K562 (cell line): ENCODE data around the gene ABCG5. TPM values are rescaled to one million over a fixed set of nuclear protein-coding genes. Genes with fewer than 3 reads are reported as not detected.

Source experiments
- ATAC-seq: fragments of 200-7000 bp; cut with Tn5 transposase; 3 replicates; pipeline ENCODE4 v1.9.1; 2020; ENCODE audit warnings: moderate library complexity
- BruUV-seq: library from RNA; stranded (reverse); fragments of 400-500 nt; replicated peaks from 2 replicates; lab custom pipeline; 2021; lab: Mats Ljungman, UMichigan
- CTCF ChIA-PET: fragments of 300-600 bp; formaldehyde crosslinking; extraction: SDS; loops from one replicate; lab custom pipeline; 2021; ENCODE audit warnings: low intra/inter-chr PET ratio; lab: Yijun Ruan, JAX
- POLR2A ChIA-PET: fragments of 300-600, 350-650 bp; sonication (Branson Sonifier 250); formaldehyde crosslinking; extraction: SDS; loops from one replicate; lab custom pipeline; 2021; ENCODE audit warnings: antibody characterized with exemption, inconsistent platforms; lab: Yijun Ruan, JAX
- DNase-seq, 4 experiments: peaks; one replicate each; pipeline versions ENCODE4 v3.0.0 to v3.0.0-alpha.2; 2011 to 2018; ENCODE audit warnings: low spot score in 3 of 4, mixed read lengths in 3 of 4; ENCODE audit errors: extremely low read depth in 1 of 4
- FAIRE-seq: peaks from 2 replicates; lab custom pipeline; 2011; peaks lifted over from hg19 to GRCh38; lab: Jason Lieb, UNC
- H2AFZ ChIP-seq: 2 replicates; pipeline ENCODE4 v1.6.0; 2011; ENCODE audit warnings: low read depth, low read length, control low read depth, inconsistent platforms
- H3K27ac ChIP-seq: fragments of 200-600 bp; 3 replicates; pipeline ENCODE4 v1.8.0; 2011; ENCODE audit warnings: low read depth, mild to moderate bottlenecking, control low read depth, inconsistent platforms, low read length, moderate library complexity, mixed read lengths; ENCODE audit errors: extremely low read depth
- H3K27me3 ChIP-seq, 2 experiments: fragments of 300-600 bp in 1 of 2; 2 replicates in 1 of 2; 3 replicates in 1 of 2; pipeline versions ENCODE4 v1.6.0 to v1.8.0; 2011; ENCODE audit warnings: inconsistent platforms in 2 of 2, low read length in 2 of 2, mild to moderate bottlenecking in 1 of 2, mixed read lengths in 1 of 2, moderate library complexity in 1 of 2; ENCODE audit not compliant: control insufficient read depth in 2 of 2, insufficient read depth in 2 of 2
- H3K36me3 ChIP-seq: fragments of 300-600 bp; 3 replicates; pipeline ENCODE4 v1.8.0; 2011; ENCODE audit warnings: mild to moderate bottlenecking, low read length, inconsistent platforms; ENCODE audit not compliant: control insufficient read depth, insufficient read depth
- H3K4me1 ChIP-seq, 2 experiments: fragments of 200-600 bp in 1 of 2; replicated peaks in 1 of 2; 2 replicates in 1 of 2; 3 replicates in 1 of 2; pipeline versions ENCODE4 v1.5.1 to v1.8.0; 2011; ENCODE audit warnings: inconsistent platforms in 2 of 2, low read length in 2 of 2, mild to moderate bottlenecking in 1 of 2, mixed read lengths in 1 of 2, moderate library complexity in 1 of 2; ENCODE audit not compliant: control insufficient read depth in 2 of 2, insufficient read depth in 2 of 2
- H3K4me2 ChIP-seq: 2 replicates; pipeline ENCODE4 v1.6.1; 2011; ENCODE audit warnings: low read length, control low read depth, inconsistent platforms, mixed read lengths; ENCODE audit not compliant: insufficient read depth
- H3K4me3 ChIP-seq: fragments of 200-600 bp; sonication (generic), shearing (Covaris generic); 2 replicates; pipeline ENCODE4 v1.5.1; 2016; ENCODE audit warnings: control low read depth, inconsistent platforms
- H3K79me2 ChIP-seq: fragments of 200-600 bp; 3 replicates; pipeline ENCODE4 v1.8.0; 2011; ENCODE audit warnings: low read length, inconsistent platforms; ENCODE audit not compliant: control insufficient read depth, insufficient read depth
- H3K9ac ChIP-seq, 2 experiments: 2 replicates each; pipeline versions ENCODE4 v1.6.0 to v1.6.1; 2011; ENCODE audit warnings: low read depth in 2 of 2, low read length in 2 of 2, control low read depth in 1 of 2, inconsistent platforms in 1 of 2, mild to moderate bottlenecking in 1 of 2, mixed read lengths in 1 of 2; ENCODE audit not compliant: insufficient read depth in 1 of 2
- H3K9me1 ChIP-seq: one replicate; pipeline ENCODE4 v1.6.0; 2011; ENCODE audit warnings: inconsistent platforms, mild to moderate bottlenecking, low read length, moderate library complexity; ENCODE audit not compliant: control insufficient read depth, insufficient read depth
- H3K9me3 ChIP-seq: replicated peaks from 2 replicates; pipeline ENCODE4 v1.5.1; 2011; ENCODE audit warnings: low read depth, low read length, inconsistent platforms; ENCODE audit not compliant: control insufficient read depth, insufficient read depth
- H4K20me1 ChIP-seq: replicated peaks from 2 replicates; pipeline ENCODE4 v1.6.1; 2011; ENCODE audit warnings: low read length, inconsistent platforms, mixed read lengths; ENCODE audit not compliant: control insufficient read depth, insufficient read depth
- BACH1 ChIP-seq: fragments of 200-800 bp; sonication (Bioruptor generic); IDR thresholded peaks from 2 replicates; pipeline ENCODE4 v1.6.1; 2016; ENCODE audit warnings: missing genetic modification characterization, missing compliant biosample characterization
- CEBPB ChIP-seq: fragments of 450-650 bp; IDR thresholded peaks from 2 replicates; pipeline ENCODE4 v1.6.1; 2016; ENCODE audit warnings: missing genetic modification characterization, missing compliant biosample characterization
- CEBPG ChIP-seq, 3 experiments: fragments of 200-800 bp in 1 of 3; sonication (Bioruptor generic) in 1 of 3; sonication (generic) in 1 of 3; formaldehyde crosslinking in 1 of 3; IDR thresholded peaks in 2 of 3; conservative IDR thresholded peaks in 1 of 3; 2 replicates each; pipeline versions ENCODE4 v1.6.1 to v1.8.0; 2016 to 2022; ENCODE audit warnings: missing compliant biosample characterization in 2 of 3, missing genetic modification characterization in 2 of 3, mild to moderate bottlenecking in 1 of 3, missing genetic modification reagents in 1 of 3
- DMBX1 ChIP-seq: fragments of 250-450 bp; sonication (Bioruptor Pico); IDR thresholded peaks from 2 replicates; pipeline ENCODE4 v1.8.0; 2022; ENCODE audit warnings: inconsistent platforms, mild to moderate bottlenecking, moderate library complexity, borderline replicate concordance
- GTF2A2 ChIP-seq: IDR thresholded peaks from 2 replicates; pipeline ENCODE4 v1.6.1; 2016; ENCODE audit warnings: mild to moderate bottlenecking, missing genetic modification characterization, missing compliant biosample characterization
- HDAC2 ChIP-seq: fragments of 450-650 bp; IDR thresholded peaks from 2 replicates; pipeline ENCODE4 v1.6.1; 2016; ENCODE audit warnings: mild to moderate bottlenecking
- IRF1 ChIP-seq: sonication (generic); formaldehyde crosslinking; IDR thresholded peaks from 2 replicates; pipeline ENCODE4 v1.8.0; 2022; ENCODE audit warnings: missing genetic modification reagents, mild to moderate bottlenecking, borderline replicate concordance
- PML ChIP-seq: IDR thresholded peaks from 2 replicates; pipeline ENCODE4 v1.6.1; 2012; ENCODE audit warnings: low read length, inconsistent platforms
- SP2 ChIP-seq: IDR thresholded peaks from 2 replicates; pipeline ENCODE4 v1.6.1; 2011; ENCODE audit warnings: mild to moderate bottlenecking, low read depth, low read length, moderate library complexity; ENCODE audit not compliant: poor library complexity, severe bottlenecking; ENCODE audit errors: extremely low read depth
- TAF7 ChIP-seq: fragments of 450-650 bp; IDR thresholded peaks from 2 replicates; pipeline ENCODE4 v1.6.1; 2016; ENCODE audit warnings: missing genetic modification characterization, missing compliant biosample characterization
- TEAD4 ChIP-seq, 2 experiments: sonication (generic) in 1 of 2; formaldehyde crosslinking in 1 of 2; IDR thresholded peaks; 2 replicates each; pipeline versions ENCODE4 v1.6.1 to v1.8.0; 2012 to 2022; ENCODE audit warnings: borderline replicate concordance in 1 of 2, inconsistent platforms in 1 of 2, low read length in 1 of 2, mild to moderate bottlenecking in 1 of 2, missing genetic modification reagents in 1 of 2
- ZBTB49 ChIP-seq: sonication (generic); formaldehyde crosslinking; IDR thresholded peaks from 2 replicates; pipeline ENCODE4 v1.8.0; 2022; ENCODE audit warnings: missing genetic modification reagents, mild to moderate bottlenecking, borderline replicate concordance
- WGBS: fragments of 100-300 bp; shearing (Covaris generic); methylation state at CpG from one replicate; pipeline ENCODE4 v1.1.6; 2016; ENCODE audit warnings: low coverage, mixed read lengths; ENCODE audit not compliant: insufficient coverage; ENCODE audit errors: missing lambda C conversion rate; 5-methylcytosine and 5-hydroxymethylcytosine counted together
- in situ Hi-C: fragments of 300-500 bp; cut with MboI; formaldehyde crosslinking; loops from 4 replicates; pipeline ENCODE4 v1.15.0; 2018; ENCODE audit warnings: inconsistent platforms, mixed read lengths
- intact Hi-C: fragments of 100-400 bp; cut with micrococcal nuclease; formaldehyde crosslinking; loops from 2 replicates; pipeline ENCODE4 v1.14.2; 2022
- polyA plus RNA-seq, 8 experiments: library from polyadenylated mRNA; depleted of rRNA in 4 of 8; stranded (reverse) in 5 of 8; unstranded in 3 of 8; fragments of >200 nt; fragmentation: Nextera tagmentation in 2 of 8; fragmentation: Illumina TruSeq in 1 of 8; extraction: Ambion mirVana in 2 of 8; extraction: Trizol in 1 of 8; gene quantifications; 2 replicates each; pipeline versions ENCODE4 v1.2.1 to v1.2.3, GENCODE V29; 2011 to 2014; ENCODE audit warnings: inconsistent platforms in 1 of 8, missing spikeins in 1 of 8
- total RNA-seq, 7 experiments: library from RNA; depleted of rRNA in 6 of 7; stranded (reverse); fragments of >200 nt in 6 of 7; fragmentation: Illumina TruSeq in 2 of 7; extraction: Trizol in 2 of 7; gene quantifications; 2 replicates each; pipeline versions ENCODE4 v1.2.1 to v1.2.3, GENCODE V29; 2011 to 2021; ENCODE audit warnings: low replicate concordance in 1 of 7

Gene ABCG5
- total and polyA plus RNA-seq, 9 of the 15 experiments (the other 6 are each of a cell fraction or from before 2014, with no cell fraction given), result 0.01 TPM; not detected in 7

- H3K27me3 ChIP-seq, result no peaks in the 10 kb centered on the region
- H3K4me1 ChIP-seq, result no peaks in the 10 kb centered on the region; a peak in 1 of 5 replicates
- ATAC-seq, result no peak
- WGBS, result 39% methylated on average over 1 of the region's 1 CpG
- CTCF ChIA-PET, result no interaction called here
- H2AFZ ChIP-seq, result no peak overlapping the region
- H3K9me1 ChIP-seq, result no peaks in the 10 kb centered on the region
- no peak overlapping the region for H3K4me2 ChIP-seq
- no peaks in the 10 kb centered on the region for H3K9me3 ChIP-seq
- no peaks in the 10 kb centered on the region for H4K20me1 ChIP-seq
- no peak overlapping the region for H3K4me3 ChIP-seq
- no peaks in the 10 kb centered on the region for H3K79me2 ChIP-seq
- no peaks in the 10 kb centered on the region for H3K36me3 ChIP-seq
- FAIRE-seq, result no peak
- peak; percentile 41; the same call in 1 of the 2 replicates for TF ChIP-seq CEBPB (tag)
- TF ChIP-seq CEBPG (CRISPR knock-in tag; IDR thresholded peaks at IDR 0.05), result no peak
- 0 out of 4 replicates have a peak, but pooled peaks have one; percentile 15 to 16 for TF ChIP-seq CEBPG (tag; conservative IDR thresholded peaks at IDR 0.05 in 1 of 2, IDR thresholded peaks at IDR 0.05 in 1 of 2)
- TF ChIP-seq DMBX1 (CRISPR knock-in tag), result no peak
- no peak for TF ChIP-seq TAF7 (tag)
- no peak overlapping the region for H3K27ac ChIP-seq
- no peak overlapping the region for H3K9ac ChIP-seq
- POLR2A ChIA-PET, result interaction anchor here (1.4 kb wide), 1 partner anchor 10 kb away, joined by 4 read pairs; no protein-coding TSS in a partner anchor
- BruUV-seq, result no TSS peak
- in situ Hi-C loops (no loop called here), intact Hi-C loops (no loop called here)
- DNase-seq, result no peak
These were observed 27.8 kb downstream of the ABCG5 start for GRCh38 chr2:43810888-43811287.

GRCh38 chr2:43810452-43810851 is 28.2 kb downstream of the ABCG5 start:
- Histone ChIP-seq H3K4me1 (no peaks in the 10 kb centered on the region; a peak in 1 of 5 replicates), H4K20me1 (no peaks in the 10 kb centered on the region), H3K9ac (no peak overlapping the region), H3K4me3 (no peak overlapping the region), H3K9me1 (no peaks in the 10 kb centered on the region), H2AFZ (no peak overlapping the region), H3K4me2 (no peak overlapping the region), H3K79me2 (no peaks in the 10 kb centered on the region), H3K36me3 (no peaks in the 10 kb centered on the region), H3K27ac (no peak overlapping the region), H3K9me3 (no peaks in the 10 kb centered on the region), H3K27me3 (no peaks in the 10 kb centered on the region)
- intact Hi-C loops, result no loop called here
- DNase-seq (no peak), ATAC-seq (peak; percentile 45; the same call in 1 of the 3 replicates), FAIRE-seq (no peak)
- no TSS peak for BruUV-seq
- CTCF ChIA-PET, result no interaction called here
- in situ Hi-C loops, result no loop called here
- 8% methylated on average over 2 of the region's 2 CpGs for WGBS
- POLR2A ChIA-PET, result interaction anchor here (1.4 kb wide), 1 partner anchor 10 kb away, joined by 4 read pairs; no protein-coding TSS in a partner anchor
- TF ChIP-seq PML, result 0 out of 2 replicates have a peak, but pooled peaks have one; percentile 22
- TF ChIP-seq ZBTB49, result no peak
- no peak for TF ChIP-seq GTF2A2 (tag)
- TF ChIP-seq HDAC2, result no peak
- no peak for TF ChIP-seq IRF1 (CRISPR knock-in tag)
- no peak for TF ChIP-seq SP2
- TF ChIP-seq BACH1, result no peak
- peak; percentile 65 for TF ChIP-seq TEAD4 (IDR thresholded peaks at IDR 0.05; ENCODE audit: low read length)
- no peak for TF ChIP-seq TEAD4 (CRISPR knock-in tag; IDR thresholded peaks at IDR 0.05; ENCODE audit: borderline replicate concordance)
